ENCODE results near the gene TGFBR3L.
A peak's percentile ranks its signal among the peaks of the same experiment; 100 is the strongest.

Gene TGFBR3L

GRCh38 chr19:7903244-7904073 lies 11.2 kb upstream of the TGFBR3L start, which contains the start of gene MAP2K7:
Gene MAP2K7, plus strand, starts transcription at chr19:7903877. Its CDS starts 68 bp downstream, at chr19:7903945.
- DNase-seq (ENCODE audit: extremely low read depth in 1 of 2, low read depth in 1 of 2) = peak; percentile 100

GRCh38 chr19:7904074-7905020 lies 10.3 kb upstream of the TGFBR3L start:
- DNase-seq (ENCODE audit: extremely low read depth in 1 of 2, low read depth in 1 of 2) = peak in 1 of 2 donors; percentile 32

DNA sequence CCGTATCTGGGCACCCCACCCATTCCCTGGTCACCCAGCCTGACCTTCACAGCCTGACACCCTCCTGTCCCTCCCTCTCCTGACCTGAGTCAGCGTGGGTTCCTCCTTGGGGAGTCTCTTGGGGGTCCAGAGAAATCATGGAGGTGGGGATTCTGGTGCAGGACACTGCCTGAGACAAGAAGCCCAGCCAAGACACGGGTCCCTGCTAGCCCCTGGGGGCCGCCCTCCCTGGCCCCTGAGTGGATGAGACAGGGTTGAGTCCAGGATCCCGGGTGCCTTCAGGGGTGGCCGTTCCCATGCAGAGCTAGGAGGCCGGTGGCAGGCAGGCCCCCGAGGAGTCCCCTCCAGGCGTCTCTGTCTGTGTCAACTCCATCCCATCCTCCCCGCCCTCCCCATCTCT lies 9.4 kb upstream of the TGFBR3L start:
- DNase-seq (ENCODE audit: extremely low read depth in 1 of 2, low read depth in 1 of 2) = no peak

GRCh38 chr19:7905859-7906258 lies 8.8 kb upstream of the TGFBR3L start:
- no peak for DNase-seq (ENCODE audit: extremely low read depth in 1 of 2, low read depth in 1 of 2)

DNA sequence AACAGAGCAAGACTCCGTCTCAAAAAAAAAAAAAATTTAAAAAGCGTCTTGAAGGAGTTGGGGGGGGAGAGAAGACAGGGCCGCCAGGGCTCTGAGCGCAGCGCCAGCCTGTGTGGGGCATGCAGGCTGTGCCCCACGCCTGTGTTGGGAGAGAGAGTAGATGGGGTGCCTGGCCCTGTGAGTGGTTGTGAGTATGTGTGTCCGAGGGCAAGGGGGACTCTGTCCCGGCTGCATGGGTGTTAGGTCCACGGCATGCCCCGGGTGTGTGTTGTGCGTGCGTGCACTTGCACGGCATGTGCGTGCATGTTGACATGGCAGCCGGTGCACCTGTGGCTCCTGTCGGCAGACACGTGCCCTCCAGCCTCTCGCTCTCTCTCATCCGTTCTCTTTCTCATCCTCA lies 7.5 kb upstream of the TGFBR3L start:
- DNase-seq (ENCODE audit: extremely low read depth in 1 of 2, low read depth in 1 of 2) = no peak

DNA sequence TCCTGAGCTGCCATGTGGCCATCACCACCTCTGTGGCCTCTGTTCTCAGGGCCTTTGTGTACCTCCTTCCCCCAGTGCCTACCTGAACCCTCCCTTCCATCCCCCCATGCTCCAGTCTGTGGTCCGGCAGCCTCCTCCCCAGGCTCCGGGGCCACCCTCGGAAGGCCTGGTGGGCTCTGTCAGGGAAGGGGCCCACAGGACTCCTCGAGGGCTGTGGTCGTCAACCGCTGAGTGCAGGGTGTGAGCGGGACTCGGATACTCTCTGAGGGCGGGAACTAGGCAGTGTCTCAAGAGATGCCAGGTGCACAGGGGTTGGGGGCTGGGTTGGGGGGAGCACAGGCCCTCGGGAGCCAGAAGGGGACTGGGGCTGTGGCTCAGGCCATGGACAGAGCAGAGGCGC lies 7.1 kb upstream of the TGFBR3L start:
- DNase-seq (ENCODE audit: extremely low read depth in 1 of 2, low read depth in 1 of 2) = no peak

DNA sequence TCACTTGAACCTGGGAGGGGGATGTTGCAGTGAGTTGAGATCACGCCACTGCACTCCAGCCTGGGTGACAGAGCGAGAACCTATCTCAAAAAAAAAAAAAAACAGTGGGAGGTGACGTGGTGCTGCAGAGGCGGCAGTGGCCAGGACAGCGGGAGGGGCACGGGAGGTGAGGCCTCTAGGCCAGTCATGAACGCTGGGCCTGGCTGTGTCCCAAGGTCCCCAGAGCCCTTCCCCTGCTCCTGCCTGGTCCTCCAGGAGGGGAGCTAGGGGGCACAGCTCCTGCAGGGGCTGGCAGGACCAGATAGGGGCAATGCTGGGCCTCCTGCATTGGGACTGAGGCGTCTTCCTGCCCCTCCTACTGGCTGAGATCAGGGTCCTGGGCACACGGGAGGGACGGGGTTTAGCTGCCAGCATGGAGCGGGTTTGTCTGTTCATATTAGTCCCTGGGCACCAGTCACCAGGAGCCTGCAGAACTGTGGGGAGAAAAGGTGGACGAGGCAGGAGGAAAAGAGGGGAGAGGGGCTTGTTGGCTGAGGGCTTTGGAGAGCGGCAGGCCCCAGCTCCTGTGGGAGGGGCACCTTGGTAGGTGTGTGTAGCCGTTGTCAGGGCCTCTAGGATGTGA lies 6.4 kb upstream of the TGFBR3L start:
- no peak for DNase-seq (ENCODE audit: extremely low read depth in 1 of 2, low read depth in 1 of 2)

GRCh38 chr19:7908742-7909461 lies 5.7 kb upstream of the TGFBR3L start:
- DNase-seq (ENCODE audit: extremely low read depth in 1 of 2, low read depth in 1 of 2) = no peak

DNA sequence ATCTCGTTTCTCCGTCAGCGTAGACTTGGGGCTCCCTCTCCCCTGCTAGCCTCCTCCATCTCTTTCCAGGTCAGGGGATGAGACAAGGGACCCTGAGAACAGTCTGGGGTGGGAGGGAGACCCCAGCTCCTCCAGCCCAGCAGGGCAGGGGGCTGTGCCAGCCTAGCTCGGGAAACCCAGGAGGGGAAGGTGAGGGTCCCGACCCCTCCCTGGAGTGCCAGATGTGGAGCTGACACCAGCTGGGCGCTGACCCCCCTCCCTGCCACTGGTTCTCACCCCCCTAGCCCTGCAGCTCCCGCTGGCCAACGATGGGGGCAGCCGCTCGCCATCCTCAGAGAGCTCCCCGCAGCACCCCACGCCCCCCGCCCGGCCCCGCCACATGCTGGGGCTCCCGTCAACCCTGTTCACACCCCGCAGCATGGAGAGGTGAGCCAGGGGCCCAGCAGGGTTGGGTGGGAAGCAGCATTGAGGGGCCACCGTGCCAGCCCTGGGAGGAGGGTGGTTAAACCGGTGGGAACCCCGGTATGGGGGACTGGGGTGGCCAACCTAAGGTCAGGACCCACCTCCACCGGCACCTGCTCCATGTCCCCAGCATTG lies 5.1 kb upstream of the TGFBR3L start:
- no peak for DNase-seq (ENCODE audit: extremely low read depth in 1 of 2, low read depth in 1 of 2)

DNA sequence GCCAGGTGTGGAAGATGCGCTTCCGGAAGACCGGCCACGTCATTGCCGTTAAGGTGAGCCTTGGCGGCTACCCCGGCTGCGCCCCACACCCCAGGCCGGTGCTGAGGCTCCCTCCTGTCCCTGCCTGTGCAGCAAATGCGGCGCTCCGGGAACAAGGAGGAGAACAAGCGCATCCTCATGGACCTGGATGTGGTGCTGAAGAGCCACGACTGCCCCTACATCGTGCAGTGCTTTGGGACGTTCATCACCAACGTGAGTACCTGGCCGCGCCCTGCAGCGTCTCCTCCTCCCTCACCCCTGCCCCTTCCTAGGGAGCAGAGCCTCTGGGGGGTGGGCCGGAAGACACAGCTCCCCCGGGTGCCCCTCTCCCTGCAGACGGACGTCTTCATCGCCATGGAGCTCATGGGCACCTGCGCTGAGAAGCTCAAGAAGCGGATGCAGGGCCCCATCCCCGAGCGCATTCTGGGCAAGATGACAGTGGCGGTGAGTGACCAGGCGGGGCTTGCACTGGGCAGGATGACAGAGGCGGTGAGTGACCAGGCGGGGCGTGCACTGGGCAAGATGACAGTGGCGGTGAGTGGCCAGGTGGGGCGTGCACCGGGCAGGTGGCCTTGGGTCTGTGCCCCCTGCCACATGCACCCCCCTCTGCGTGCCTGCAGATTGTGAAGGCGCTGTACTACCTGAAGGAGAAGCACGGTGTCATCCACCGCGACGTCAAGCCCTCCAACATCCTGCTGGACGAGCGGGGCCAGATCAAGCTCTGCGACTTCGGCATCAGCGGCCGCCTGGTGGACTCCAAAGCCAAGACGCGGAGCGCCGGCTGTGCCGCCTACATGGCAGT lies 4.1 kb upstream of the TGFBR3L start:
- no peak for DNase-seq (ENCODE audit: extremely low read depth in 1 of 2, low read depth in 1 of 2)

DNA sequence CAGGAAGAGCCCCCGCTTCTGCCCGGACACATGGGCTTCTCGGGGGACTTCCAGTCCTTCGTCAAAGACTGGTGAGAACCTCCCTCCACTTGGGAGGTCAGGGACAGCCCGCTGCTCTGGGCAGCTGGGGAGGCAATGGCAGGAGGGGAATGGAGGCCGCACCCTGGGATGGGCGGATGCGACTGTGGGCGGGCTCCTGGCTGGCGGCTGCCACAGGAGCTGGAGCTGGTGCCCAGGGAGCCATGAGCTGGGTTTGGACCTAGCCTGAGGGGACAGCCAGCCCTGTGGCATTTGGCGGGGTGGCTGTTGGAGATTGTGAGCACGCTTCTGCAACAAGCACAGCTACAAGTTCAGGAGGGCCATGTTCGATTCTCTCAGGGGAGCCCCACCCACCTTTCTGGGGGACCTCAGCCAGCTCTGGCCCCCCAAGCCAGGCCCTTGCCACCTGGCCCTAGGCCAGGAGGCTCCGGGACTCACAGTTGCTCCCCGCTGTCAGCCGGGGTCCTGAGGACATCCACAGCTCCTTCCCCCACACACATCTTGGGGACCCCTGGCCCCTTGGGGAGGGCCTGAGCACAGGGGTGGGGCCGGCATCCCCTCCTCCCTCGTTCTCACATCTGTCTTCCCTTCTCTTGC lies 3.0 kb upstream of the TGFBR3L start:
- DNase-seq (ENCODE audit: extremely low read depth in 1 of 2, low read depth in 1 of 2) = no peak

GRCh38 chr19:7912144-7912696 lies 2.4 kb upstream of the TGFBR3L start:
- no peak for DNase-seq (ENCODE audit: extremely low read depth in 1 of 2, low read depth in 1 of 2)

DNA sequence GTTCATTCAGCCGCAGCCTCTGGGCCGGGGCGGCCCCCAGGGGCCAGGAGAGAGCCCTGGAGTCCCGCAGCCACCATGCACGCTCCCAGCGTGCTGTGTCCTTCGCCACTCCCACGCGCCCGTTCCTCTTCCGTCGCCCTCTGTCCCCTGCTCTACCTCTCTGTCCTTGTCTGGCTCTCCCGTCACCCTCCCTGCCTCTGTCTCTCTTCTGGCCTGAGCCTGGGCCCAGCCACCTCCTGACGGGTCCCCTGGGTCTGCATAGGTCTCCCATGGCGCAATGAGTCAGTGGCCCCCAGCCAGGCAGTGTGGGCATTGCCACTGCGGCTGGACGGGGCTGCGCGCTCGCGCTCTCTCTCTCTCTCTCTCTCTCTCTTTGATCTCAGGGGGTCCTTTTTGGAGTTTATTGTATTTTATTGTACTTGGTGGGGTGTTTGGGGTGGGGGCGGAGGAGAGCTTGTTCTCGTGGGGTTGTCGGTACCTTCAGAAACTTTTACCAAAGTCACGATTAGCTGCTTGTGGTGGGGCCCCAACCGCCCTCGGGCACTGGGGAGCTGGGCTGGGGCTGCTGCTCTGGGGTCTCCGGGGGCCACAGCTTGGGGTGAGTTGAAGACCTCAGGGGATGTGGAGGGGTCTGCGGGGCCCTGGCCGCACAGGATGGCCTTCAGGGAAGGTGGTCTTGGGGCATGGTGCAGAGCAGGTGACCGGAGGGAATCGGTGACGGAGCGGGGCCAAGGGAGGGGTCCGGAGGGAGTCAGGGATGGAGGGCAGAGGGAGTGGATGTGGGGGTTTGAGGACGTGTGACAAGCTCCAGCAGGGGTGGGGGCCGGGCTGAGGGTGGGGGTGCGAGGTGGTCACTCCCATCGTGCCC lies 1.7 kb upstream of the TGFBR3L start:
- DNase-seq (ENCODE audit: extremely low read depth in 1 of 2, low read depth in 1 of 2) = no peak

GRCh38 chr19:7913652-7914051 lies 978 bp upstream of the TGFBR3L start:
- DNase-seq (ENCODE audit: extremely low read depth in 1 of 2, low read depth in 1 of 2) = no peak

GRCh38 chr19:7914099-7914498 lies 531 bp upstream of the TGFBR3L start:
- no peak for DNase-seq (ENCODE audit: extremely low read depth in 1 of 2, low read depth in 1 of 2)

DNA sequence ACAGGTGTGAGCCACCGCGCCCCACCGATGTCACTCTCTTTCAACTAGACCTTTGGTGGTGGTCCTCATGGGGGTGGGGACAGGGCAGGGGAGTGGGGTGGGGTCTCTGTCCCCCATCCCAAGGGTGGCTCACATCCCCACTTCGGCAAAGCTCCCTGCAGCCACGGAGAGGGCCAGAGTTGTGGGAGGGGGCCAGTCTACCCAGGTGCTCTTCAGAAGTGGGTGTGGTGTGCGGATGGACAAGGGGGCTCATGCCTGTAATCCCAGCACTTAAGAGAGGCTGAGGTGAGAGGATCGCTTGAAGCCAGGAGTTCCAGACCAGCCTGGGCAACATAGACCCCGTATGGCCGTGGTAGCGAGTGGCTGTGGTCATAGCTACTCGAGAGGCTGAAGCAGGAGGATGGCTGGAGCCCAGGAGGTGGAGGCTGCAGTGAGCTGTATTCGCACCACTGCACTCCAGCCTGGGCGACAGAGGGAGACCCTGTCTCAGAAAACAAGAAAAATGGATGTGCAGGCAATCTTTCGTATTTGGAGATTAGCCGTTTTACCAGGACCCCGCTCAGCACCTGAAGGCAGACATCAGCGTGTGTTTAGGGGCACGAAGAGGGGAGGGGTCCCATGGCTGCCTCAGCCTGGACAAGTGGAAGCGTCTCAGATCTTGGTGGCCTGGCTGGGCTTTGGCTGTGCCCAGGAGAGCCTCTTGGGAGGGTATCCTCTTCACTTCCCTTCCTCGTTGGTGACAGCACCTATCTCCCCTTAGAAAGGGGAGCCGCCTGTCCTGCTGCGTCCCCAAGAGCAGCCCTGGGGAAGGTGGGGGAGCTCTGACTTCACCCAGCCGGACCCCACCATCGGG lies 846 bp downstream of the TGFBR3L start:
- DNase-seq (ENCODE audit: extremely low read depth in 1 of 2, low read depth in 1 of 2) = no peak
